WTC11 (cell line): ENCODE results near the gene MBOAT2.

Experiments used
- CREM ChIP-seq: sonication (generic); formaldehyde crosslinking; IDR thresholded peaks from 2 replicates; pipeline ENCODE4 v1.8.1; 2022; ENCODE audit warnings: mild to moderate bottlenecking, missing genetic modification reagents, moderate library complexity
- ELF4 ChIP-seq: sonication (generic); formaldehyde crosslinking; IDR thresholded peaks from 2 replicates; pipeline ENCODE4 v1.8.1; 2022; ENCODE audit warnings: low read depth, mild to moderate bottlenecking, moderate library complexity, missing genetic modification reagents
- FOXP1 ChIP-seq: sonication (generic); formaldehyde crosslinking; IDR thresholded peaks from 2 replicates; pipeline ENCODE4 v1.8.0; 2022; ENCODE audit warnings: missing genetic modification reagents, mild to moderate bottlenecking, moderate library complexity, borderline replicate concordance
- NFYB ChIP-seq: sonication (generic); formaldehyde crosslinking; conservative IDR thresholded peaks from 2 replicates; pipeline ENCODE4 v1.8.0; 2022; ENCODE audit warnings: low read depth, missing genetic modification reagents
- PRDM15 ChIP-seq: sonication (generic); formaldehyde crosslinking; IDR thresholded peaks from 2 replicates; pipeline ENCODE4 v1.8.0; 2022; ENCODE audit warnings: missing genetic modification reagents
- STAT6 ChIP-seq: sonication (generic); formaldehyde crosslinking; conservative IDR thresholded peaks from 2 replicates; pipeline ENCODE4 v1.8.1; 2023; ENCODE audit warnings: mild to moderate bottlenecking, low read depth, missing genetic modification reagents, moderate library complexity
- TF ChIP-seq, protein P1 (sequence below): fragments of 250-450 bp; sonication (Bioruptor Pico); conservative IDR thresholded peaks from 2 replicates; pipeline ENCODE4 v1.9.0; 2021; ENCODE audit warnings: mild to moderate bottlenecking
- TF ChIP-seq, protein P2 (sequence below): fragments of 200-600 bp; IDR thresholded peaks from 2 replicates; pipeline ENCODE4 v1.8.0; 2022; ENCODE audit warnings: antibody characterized with exemption

- TF ChIP-seq, protein P1, sequence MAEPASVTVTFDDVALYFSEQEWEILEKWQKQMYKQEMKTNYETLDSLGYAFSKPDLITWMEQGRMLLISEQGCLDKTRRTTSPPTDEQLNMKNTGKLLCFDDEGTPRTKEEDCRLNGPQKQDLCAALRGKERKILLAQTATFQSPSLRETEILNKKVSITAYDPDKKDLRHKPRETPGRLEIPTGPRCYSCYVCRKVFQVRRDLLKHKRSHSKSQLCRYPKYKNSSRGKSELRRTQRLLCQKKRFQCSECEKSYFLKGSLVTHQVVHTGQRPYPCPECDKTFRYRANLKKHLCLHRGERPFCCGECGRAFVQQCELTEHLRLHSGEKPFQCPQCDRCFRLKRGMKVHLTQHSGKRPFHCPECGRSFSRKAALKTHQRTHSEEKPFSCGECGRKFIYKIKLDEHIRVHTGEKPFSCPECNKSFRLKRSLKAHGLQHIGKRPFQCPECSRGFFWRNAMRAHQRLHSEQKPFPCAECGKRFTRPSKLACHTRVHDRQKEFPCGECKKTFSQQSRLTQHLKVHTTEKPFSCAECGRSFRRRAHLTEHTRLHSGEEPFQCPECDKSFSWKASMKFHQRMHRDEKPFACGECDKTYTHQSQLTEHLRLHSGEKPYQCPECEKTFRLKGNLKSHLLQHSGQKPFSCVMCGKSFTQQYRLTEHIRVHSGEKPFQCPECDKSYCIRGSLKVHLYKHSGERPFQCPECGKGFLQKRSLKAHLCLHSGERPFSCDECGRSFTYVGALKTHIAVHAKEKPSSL = no peak
- TF ChIP-seq, protein P2, sequence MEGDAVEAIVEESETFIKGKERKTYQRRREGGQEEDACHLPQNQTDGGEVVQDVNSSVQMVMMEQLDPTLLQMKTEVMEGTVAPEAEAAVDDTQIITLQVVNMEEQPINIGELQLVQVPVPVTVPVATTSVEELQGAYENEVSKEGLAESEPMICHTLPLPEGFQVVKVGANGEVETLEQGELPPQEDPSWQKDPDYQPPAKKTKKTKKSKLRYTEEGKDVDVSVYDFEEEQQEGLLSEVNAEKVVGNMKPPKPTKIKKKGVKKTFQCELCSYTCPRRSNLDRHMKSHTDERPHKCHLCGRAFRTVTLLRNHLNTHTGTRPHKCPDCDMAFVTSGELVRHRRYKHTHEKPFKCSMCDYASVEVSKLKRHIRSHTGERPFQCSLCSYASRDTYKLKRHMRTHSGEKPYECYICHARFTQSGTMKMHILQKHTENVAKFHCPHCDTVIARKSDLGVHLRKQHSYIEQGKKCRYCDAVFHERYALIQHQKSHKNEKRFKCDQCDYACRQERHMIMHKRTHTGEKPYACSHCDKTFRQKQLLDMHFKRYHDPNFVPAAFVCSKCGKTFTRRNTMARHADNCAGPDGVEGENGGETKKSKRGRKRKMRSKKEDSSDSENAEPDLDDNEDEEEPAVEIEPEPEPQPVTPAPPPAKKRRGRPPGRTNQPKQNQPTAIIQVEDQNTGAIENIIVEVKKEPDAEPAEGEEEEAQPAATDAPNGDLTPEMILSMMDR = no peak
- TF ChIP-seq FOXP1 (CRISPR knock-in tag) = no peak
- no peak for TF ChIP-seq CREM
- no peak for TF ChIP-seq ELF4 (CRISPR knock-in tag)
- TF ChIP-seq PRDM15 (CRISPR knock-in tag) = no peak
- no peak for TF ChIP-seq STAT6 (CRISPR knock-in tag)
- TF ChIP-seq NFYB (CRISPR knock-in tag) = no peak
Observed at GRCh38 chr2:9029721-9030120, 26.2 kb upstream of the MBOAT2 start.
